ENCODE results near the gene PCDHA10.
"Not testable (repeated sequence)": the region's sequence is repeated elsewhere in the genome, so short reads cannot be mapped to it uniquely, and the experiment has no call there.

The PCDHA10 gene

GRCh38 chr5:140855772-140856674, at the start of gene PCDHA10:
PCDHA10 (plus strand) TSS chr5:140855897; CDS start chr5:140856049, 152 bp downstream.
- DNase-seq = peak; percentile 32

DNA sequence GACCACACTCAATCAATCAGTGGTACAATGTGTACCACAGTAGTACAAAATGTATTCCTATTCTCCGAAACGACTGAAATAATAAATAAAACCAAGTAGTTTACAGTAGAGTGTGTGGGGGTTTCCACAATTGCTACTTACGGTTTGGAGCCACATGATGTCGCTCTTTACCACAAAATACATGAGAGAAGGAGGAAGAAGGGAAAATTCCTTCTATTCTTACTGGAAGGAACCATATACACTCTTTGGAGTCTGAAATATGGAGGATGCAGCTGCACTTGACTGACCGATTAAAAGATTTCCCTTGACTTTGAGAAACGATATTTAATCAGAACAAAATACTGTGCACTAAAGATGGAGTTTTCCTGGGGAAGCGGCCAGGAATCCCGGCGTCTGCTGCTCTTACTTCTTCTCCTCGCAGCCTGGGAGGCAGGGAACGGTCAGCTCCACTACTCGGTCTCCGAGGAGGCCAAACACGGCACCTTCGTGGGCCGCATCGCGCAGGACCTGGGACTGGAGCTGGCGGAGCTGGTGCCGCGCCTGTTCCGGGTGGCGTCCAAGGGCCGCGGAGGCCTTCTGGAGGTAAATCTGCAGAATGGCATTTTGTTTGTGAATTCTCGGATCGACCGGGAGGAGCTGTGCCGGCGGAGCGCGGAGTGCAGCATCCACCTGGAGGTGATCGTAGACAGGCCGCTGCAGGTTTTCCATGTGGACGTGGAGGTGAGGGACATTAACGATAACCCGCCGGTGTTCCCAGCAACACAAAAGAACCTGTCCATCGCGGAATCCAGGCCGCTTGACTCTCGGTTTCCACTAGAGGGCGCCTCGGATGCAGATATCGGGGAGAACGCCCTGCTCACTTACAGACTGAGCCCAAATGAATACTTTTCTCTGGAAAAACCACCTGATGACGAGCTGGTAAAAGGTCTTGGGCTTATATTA, 48.6 kb upstream of the PCDHA10 start, which contains the start of gene PCDHA4:
PCDHA4 (plus strand) TSS at position 235 of the 942 bp plus-strand sequence.
- no peak for DNase-seq

DNA sequence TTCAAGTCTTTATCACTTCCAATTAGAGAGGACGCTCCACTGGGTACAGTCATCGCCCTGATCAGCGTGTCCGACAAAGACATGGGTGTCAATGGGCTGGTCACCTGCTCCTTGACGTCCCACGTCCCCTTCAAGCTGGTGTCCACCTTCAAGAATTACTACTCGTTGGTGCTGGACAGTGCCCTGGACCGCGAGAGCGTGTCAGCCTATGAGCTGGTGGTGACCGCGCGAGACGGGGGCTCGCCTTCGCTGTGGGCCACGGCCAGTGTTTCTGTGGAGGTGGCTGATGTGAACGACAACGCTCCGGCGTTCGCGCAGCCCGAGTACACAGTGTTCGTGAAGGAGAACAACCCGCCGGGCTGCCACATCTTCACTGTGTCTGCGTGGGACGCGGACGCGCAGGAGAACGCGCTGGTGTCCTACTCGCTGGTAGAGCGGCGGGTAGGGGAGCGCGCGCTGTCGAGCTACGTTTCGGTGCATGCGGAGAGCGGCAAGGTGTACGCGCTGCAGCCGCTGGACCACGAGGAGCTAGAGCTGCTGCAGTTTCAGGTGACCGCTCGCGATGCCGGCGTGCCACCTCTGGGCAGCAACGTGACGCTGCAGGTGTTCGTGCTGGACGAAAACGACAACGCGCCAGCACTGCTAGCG, 47.3 kb upstream of the PCDHA10 start:
- not testable (repeated sequence) for DNase-seq

DNA sequence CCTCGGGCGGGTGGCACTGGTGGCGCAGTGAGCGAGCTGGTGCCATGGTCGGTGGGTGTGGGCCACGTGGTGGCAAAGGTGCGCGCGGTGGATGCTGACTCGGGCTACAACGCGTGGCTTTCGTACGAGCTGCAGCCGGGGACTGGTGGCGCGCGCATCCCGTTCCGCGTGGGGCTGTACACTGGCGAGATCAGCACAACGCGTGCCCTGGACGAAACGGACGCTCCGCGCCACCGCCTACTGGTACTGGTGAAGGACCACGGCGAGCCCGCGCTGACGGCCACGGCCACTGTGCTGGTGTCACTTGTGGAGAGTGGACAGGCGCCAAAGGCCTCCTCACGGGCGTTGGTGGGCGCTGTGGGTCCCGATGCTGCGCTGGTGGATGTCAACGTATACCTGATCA, 46.8 kb upstream of the PCDHA10 start:
- DNase-seq = no peak

DNA sequence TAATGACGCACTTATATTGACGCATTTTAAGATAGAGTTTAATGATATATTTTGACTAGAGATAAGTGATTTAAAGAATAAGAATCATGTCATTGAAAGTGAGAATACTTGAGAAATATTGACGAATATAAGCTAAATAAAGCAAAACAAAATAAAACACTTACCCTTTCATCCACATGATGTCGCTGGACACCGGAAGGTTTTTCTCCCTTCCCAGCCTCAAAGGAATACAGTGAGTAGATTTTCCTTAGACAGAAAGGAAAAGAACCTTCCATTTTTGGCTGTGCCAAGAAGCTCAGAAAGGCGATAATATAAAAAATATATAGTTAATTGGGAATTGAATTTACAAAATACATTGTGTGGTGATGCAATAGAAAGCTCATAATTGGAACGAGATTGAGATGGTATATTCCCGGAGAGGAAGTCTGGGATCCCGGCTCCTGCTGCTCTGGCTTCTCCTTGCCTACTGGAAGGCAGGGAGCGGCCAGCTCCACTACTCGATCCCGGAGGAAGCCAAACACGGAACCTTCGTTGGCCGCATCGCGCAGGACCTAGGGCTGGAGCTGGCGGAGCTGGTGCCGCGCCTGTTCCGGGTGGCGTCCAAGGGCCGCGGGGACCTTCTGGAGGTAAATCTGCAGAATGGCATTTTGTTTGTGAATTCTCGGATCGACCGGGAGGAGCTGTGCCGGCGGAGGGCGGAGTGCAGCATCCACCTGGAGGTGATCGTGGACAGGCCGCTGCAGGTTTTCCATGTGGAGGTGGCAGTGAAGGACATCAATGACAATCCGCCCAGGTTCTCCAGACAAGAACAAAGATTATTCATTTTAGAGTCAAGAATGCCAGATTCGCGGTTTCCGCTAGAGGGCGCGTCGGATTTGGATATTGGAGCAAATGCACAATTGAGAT, 34.1 kb upstream of the PCDHA10 start, which contains the start of gene PCDHA5:
PCDHA5 (plus strand) TSS at position 239 of the 906 bp plus-strand sequence.
- DNase-seq = no peak

DNA sequence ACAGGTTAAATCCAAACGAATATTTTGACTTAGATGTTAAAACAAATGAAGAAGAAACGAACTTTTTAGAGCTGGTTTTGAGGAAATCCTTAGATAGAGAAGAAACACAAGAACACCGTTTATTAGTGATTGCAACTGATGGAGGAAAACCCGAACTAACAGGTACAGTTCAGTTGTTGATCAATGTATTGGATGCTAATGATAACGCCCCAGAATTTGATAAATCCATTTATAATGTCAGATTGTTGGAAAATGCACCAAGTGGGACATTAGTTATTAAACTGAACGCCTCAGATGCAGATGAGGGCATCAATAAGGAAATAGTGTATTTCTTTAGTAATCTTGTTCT, 33.4 kb upstream of the PCDHA10 start:
- DNase-seq = no peak

DNA sequence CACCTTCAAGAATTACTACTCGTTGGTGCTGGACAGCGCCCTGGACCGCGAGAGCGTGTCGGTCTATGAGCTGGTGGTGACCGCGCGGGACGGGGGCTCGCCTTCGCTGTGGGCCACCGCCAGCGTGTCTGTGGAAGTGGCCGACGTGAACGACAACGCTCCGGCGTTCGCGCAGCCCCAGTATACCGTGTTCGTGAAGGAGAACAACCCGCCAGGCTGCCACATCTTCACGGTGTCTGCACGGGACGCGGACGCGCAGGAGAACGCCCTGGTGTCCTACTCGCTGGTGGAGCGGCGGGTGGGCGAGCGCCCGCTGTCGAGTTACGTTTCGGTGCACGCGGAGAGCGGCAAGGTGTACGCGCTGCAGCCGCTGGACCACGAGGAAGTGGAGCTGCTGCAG, 32.7 kb upstream of the PCDHA10 start:
- not testable (repeated sequence) for DNase-seq

DNA sequence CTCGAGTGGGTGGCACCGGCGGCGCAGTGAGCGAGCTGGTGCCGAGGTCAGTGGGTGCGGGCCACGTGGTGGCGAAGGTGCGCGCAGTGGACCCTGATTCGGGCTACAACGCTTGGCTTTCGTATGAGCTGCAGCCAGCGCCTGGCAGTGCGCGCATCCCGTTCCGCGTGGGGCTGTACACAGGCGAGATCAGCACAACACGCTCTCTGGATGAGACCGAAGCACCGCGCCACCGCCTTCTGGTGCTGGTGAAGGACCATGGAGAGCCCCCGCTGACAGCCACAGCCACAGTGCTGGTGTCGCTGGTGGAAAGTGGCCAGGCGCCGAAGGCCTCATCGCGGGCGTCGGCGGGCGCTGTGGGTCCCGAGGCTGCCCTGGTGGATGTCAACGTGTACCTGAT, 32.2 kb upstream of the PCDHA10 start:
- no peak for DNase-seq

DNA sequence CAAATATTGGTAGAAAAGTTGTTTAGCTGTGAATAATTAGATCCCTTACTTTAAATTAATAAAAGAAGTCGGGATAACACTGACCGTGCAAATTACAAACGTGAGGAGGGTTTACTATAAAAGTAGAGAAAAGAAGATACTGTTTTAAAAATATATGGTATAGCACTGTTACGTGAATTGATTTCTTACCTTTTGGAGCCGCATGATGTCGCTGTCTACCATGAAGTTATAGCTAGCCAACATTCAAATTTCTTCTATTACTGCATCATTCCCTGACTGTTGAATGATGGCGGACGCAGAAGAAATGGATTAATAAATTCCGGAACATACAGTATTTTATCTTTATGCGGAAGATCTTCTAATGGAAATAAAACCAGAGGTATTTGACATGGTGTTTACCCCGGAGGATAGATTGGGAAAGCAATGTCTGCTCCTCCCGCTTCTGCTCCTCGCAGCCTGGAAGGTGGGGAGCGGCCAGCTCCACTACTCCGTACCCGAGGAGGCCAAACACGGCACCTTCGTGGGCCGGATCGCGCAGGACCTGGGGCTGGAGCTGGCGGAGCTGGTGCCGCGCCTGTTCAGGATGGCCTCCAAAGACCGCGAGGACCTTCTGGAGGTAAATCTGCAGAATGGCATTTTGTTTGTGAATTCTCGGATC, 27.9 kb upstream of the PCDHA10 start, which contains the start of gene PCDHA6:
PCDHA6 (plus strand) TSS at position 257 of the 658 bp plus-strand sequence; CDS start at position 389, 132 bp downstream.
- DNase-seq = no peak

DNA sequence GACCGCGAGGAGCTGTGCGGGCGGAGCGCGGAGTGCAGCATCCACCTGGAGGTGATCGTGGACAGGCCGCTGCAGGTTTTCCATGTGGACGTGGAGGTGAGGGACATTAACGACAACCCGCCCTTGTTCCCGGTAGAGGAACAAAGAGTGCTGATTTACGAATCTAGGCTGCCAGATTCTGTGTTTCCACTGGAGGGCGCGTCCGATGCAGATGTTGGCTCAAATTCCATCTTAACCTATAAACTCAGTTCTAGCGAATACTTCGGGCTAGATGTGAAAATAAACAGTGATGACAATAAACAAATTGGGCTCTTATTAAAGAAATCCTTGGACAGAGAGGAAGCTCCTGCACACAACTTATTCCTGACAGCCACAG, 27.3 kb upstream of the PCDHA10 start:
- no peak for DNase-seq

DNA sequence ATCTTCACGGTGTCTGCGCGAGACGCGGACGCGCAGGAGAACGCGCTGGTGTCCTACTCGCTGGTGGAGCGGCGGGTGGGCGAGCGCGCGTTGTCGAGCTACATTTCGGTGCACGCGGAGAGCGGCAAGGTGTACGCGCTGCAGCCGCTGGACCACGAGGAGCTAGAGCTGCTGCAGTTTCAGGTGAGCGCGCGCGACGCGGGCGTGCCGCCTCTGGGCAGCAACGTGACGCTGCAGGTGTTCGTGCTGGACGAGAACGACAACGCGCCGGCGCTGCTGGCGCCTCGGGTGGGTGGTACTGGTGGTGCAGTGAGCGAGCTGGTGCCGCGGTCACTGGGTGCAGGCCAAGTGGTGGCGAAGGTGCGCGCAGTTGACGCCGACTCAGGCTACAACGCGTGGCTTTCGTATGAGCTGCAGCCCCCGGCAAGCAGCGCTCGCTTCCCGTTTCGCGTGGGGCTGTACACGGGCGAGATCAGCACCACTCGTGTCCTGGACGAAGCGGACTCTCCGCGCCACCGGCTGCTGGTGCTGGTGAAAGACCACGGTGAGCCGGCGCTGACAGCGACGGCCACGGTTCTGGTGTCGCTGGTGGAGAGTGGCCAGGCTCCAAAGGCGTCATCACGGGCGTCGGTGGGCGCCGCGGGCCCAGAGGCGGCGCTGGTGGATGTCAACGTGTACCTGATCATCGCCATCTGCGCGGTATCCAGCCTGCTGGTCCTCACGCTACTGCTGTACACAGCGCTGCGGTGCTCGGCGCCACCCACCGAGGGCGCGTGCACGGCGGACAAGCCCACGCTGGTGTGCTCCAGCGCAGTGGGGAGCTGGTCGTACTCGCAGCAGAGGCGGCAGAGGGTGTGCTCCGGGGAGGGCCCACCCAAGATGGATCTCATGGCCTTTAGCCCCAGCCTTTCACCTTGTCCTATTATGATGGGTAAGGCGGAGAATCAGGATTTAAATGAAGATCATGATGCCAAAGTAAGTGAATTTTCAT, 25.9 kb upstream of the PCDHA10 start:
- not testable (repeated sequence) for DNase-seq

DNA sequence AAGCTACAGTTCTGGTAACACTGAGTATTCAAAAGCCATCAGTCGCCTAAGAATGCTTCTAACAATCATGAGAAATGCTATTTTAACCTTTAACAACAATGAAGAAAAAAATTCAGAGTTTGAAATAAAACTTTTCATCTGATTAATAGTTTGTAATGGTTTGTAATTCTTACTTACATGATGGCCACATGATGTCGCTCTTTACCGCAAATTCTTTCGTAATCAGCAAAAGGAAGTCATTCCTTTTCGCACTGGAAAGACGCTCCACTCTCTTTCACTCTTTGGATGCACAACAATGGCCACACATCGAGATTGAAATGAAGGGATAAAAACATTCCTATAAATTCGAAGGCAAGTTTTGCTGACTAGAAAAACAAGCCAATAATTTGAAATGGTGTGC, 21.7 kb upstream of the PCDHA10 start, which contains the start of gene PCDHA7:
PCDHA7 (plus strand) TSS at position 277 of the 400 bp plus-strand sequence; CDS start at position 392, 115 bp downstream.
- DNase-seq = no peak

DNA sequence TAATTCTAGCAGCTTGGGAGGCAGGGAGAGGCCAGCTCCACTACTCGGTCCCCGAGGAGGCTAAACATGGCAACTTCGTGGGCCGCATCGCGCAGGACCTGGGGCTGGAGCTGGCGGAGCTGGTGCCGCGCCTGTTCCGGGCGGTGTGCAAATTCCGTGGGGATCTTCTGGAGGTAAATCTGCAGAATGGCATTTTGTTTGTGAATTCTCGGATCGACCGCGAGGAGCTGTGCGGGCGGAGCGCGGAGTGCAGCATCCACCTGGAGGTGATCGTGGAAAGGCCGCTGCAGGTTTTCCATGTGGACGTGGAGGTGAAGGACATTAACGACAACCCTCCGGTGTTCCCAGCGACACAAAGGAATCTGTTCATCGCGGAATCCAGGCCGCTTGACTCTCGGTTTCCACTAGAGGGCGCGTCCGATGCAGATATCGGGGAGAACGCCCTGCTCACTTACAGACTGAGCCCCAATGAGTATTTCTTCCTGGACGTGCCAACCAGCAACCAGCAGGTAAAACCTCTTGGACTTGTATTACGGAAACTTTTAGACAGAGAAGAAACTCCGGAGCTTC, 21.2 kb upstream of the PCDHA10 start:
- peak; percentile 20 for DNase-seq

GRCh38 chr5:140835622-140836510, 19.8 kb upstream of the PCDHA10 start:
- no peak for DNase-seq

- no peak for DNase-seq
Observed at GRCh38 chr5:140840978-140841962, 14.4 kb upstream of the PCDHA10 start, which contains the start of gene PCDHA8. PCDHA8 (plus strand) TSS chr5:140841187; CDS start chr5:140841322, 135 bp downstream.
